HG02623 (cell line): ENCODE measurements around the gene FHL5.
"Not testable (repeated sequence)": the region's sequence is repeated elsewhere in the genome, so short reads cannot be mapped to it uniquely, and the experiment has no call there.

ENCODE experiments used
- ATAC-seq: cut with Tn5 transposase; IDR thresholded peaks from one replicate; pipeline ENCODE4 v1.9.1; 2021; ENCODE audit warnings: moderate library complexity; ENCODE audit not compliant: unreplicated experiment

FHL5 gene

GRCh38 chr6:96608074-96608473 is 45.1 kb downstream of the FHL5 start:
- ATAC-seq, result no peak

- ATAC-seq, result peak; percentile 39
Measured at GRCh38 chr6:96610019-96610418, 47.1 kb downstream of the FHL5 start.

- ATAC-seq, result peak; percentile 74
Measured at GRCh38 chr6:96611342-96611991, 48.5 kb downstream of the FHL5 start.

GRCh38 chr6:96613291-96613999 is 50.5 kb downstream of the FHL5 start:
- ATAC-seq, result no peak

- no peak for ATAC-seq
Measured at GRCh38 chr6:96620851-96621250, 57.9 kb downstream of the FHL5 start.

GRCh38 chr6:96621983-96622382 is 59.1 kb downstream of the FHL5 start:
- no peak for ATAC-seq

GRCh38 chr6:96624957-96625356 is 62.0 kb downstream of the FHL5 start:
- ATAC-seq, result no peak

- ATAC-seq, result peak; percentile 96
Measured at GRCh38 chr6:96626759-96627364, 63.9 kb downstream of the FHL5 start.

- no peak for ATAC-seq
Measured at GRCh38 chr6:96631248-96631647, 68.3 kb downstream of the FHL5 start.

GRCh38 chr6:96637979-96638378 is 75.1 kb downstream of the FHL5 start:
- ATAC-seq, result not testable (repeated sequence)

GRCh38 chr6:96645106-96645505 is 82.2 kb downstream of the FHL5 start:
- ATAC-seq, result no peak

GRCh38 chr6:96649926-96650325 is 87.0 kb downstream of the FHL5 start:
- ATAC-seq, result peak; percentile 55

GRCh38 chr6:96651816-96652215 is 88.9 kb downstream of the FHL5 start:
- ATAC-seq, result peak; percentile 76

GRCh38 chr6:96652552-96652951 is 89.6 kb downstream of the FHL5 start:
- ATAC-seq, result no peak

GRCh38 chr6:96653181-96653580 is 90.3 kb downstream of the FHL5 start:
- no peak for ATAC-seq

GRCh38 chr6:96656567-96656966 is 93.6 kb downstream of the FHL5 start:
- no peak for ATAC-seq

- no peak for ATAC-seq
Measured at GRCh38 chr6:96657344-96657743, 94.4 kb downstream of the FHL5 start.

- peak; percentile 65 for ATAC-seq
Measured at GRCh38 chr6:96659084-96659845, 96.3 kb downstream of the FHL5 start.
